Measurements from ENCODE around the gene SPRYD4.

SPRYD4 gene

DNA sequence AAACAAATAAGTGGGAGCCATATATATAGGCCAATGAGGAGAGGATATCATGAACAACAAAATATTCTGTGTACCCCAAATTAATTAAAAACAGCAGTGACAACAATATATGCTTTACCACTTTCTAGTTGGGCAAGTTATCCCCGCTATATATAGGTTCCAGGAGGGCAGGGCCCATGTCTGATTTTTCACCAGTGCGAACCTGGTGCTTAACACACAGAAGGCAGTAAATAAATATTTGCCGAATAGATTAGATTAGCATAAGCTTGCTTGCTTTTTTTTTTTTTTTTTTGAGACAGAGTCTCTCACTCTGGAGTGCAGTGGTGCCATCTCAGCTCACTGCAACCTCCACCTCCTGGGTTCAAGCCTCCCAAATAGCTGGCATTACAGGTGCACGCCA, 10.6 kb upstream of the SPRYD4 start:
- TF ChIP-seq, protein P1, sequence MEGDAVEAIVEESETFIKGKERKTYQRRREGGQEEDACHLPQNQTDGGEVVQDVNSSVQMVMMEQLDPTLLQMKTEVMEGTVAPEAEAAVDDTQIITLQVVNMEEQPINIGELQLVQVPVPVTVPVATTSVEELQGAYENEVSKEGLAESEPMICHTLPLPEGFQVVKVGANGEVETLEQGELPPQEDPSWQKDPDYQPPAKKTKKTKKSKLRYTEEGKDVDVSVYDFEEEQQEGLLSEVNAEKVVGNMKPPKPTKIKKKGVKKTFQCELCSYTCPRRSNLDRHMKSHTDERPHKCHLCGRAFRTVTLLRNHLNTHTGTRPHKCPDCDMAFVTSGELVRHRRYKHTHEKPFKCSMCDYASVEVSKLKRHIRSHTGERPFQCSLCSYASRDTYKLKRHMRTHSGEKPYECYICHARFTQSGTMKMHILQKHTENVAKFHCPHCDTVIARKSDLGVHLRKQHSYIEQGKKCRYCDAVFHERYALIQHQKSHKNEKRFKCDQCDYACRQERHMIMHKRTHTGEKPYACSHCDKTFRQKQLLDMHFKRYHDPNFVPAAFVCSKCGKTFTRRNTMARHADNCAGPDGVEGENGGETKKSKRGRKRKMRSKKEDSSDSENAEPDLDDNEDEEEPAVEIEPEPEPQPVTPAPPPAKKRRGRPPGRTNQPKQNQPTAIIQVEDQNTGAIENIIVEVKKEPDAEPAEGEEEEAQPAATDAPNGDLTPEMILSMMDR (IDR thresholded peaks at IDR 0.05; ENCODE audit: borderline replicate concordance, insufficient read depth, low read depth, low read length), result no peak
- no peak overlapping the region for H3K4me3 ChIP-seq (ENCODE audit: low read depth, low read length)

DNA sequence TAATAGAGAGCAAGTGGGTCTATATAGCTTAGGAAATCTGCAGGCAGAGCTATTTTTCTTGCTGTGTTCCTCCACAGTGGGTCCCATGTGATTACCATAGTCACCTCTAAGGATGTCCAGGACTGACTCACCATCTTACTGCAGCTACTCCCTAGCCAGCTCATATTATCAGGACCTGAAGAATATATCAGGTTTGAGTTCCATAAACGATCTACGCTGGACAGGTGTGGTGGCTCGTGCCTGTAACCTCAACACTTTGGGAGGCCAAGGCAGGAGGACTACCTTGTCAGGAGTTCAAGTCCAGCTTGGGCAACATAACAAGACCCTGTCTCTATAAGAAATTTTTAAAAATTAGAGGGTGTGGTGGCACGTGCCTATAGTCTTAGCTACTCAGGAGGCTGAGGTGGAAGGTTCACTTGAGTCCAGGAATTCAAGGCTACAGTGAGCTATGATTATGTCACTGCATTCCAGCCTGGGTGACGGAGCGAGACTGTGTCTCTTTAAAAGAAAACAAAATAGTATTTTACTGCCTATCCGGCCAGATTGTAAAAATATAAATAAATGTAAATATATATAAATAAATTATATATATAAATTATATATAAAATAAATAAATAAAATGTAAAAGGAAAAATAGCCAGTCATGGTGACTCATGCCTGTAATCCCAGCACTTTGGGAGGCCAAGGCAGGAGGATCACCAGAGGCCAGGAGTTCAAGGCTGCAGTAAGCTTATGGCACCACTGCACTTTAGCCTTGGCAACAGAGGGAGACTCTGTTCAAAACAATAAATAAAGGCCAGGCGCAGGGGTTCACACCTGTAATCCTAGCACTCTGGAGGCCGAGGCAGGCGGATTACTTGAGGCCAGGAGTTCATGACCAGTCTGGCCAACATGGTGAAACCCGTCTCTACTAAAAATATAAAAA, 6.9 kb upstream of the SPRYD4 start:
- H3K4me3 ChIP-seq (ENCODE audit: low read depth, low read length), result no peak overlapping the region
- TF ChIP-seq, protein P1 (IDR thresholded peaks at IDR 0.05; ENCODE audit: borderline replicate concordance, insufficient read depth, low read depth, low read length), result no peak

DNA sequence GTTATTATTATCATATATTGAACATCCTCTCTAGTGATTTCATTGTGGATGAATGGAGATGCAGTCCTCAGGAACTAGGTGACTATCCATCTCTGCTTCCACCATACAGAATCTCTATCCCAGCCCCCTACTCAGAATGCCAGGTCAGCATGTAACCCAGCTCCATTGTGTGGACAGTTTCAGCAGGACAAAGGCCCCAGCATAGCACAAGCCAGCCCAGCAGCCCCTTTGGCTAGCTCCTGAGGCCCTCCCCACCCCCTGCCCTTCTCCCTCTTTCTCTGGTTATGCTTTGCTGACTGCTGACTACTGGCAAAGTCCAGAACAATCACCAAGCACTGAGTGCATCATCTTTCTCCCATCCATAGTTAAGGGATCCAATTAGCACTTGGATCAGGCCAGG, 5.8 kb upstream of the SPRYD4 start:
- H3K4me3 ChIP-seq (ENCODE audit: low read depth, low read length), result no peak overlapping the region
- TF ChIP-seq, protein P1 (IDR thresholded peaks at IDR 0.05; ENCODE audit: borderline replicate concordance, insufficient read depth, low read depth, low read length), result no peak

DNA sequence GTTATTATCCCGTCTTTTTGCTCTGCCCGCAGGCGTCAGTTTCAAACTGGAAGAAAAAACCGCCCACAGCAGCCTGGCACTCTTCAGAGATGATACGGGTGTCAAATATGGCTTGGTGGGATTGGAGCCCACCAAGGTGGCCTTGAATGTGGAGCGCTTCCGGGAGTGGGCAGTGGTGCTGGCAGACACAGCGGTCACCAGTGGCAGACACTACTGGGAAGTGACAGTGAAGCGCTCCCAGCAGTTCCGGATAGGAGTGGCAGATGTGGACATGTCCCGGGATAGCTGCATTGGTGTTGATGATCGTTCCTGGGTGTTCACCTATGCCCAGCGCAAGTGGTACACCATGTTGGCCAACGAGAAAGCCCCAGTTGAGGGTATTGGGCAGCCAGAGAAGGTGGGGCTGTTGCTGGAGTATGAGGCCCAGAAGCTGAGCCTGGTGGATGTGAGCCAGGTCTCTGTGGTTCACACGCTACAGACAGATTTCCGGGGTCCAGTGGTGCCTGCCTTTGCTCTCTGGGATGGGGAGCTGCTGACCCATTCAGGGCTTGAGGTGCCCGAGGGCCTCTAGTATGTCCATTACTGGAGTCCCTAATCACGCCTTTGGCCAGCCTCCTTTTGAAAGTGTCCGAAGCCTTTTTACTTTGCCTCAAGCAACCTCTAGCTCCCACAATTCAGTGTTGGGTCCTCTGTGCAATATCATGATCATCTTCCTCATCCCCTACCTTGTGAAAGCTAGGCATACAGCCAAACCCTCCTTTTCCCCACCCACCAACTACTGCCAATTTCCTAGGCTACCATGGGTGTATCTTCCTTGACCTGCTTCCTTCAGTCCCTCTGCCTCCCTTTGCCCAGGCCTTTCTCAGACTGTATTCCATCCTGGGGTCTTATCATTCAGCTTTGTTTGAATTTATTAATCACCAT, 891 bp downstream of the SPRYD4 start:
- H3K4me3 ChIP-seq (ENCODE audit: low read depth, low read length), result peak overlapping the region; percentile 89
- TF ChIP-seq, protein P1 (IDR thresholded peaks at IDR 0.05; ENCODE audit: borderline replicate concordance, insufficient read depth, low read depth, low read length), result no peak

DNA sequence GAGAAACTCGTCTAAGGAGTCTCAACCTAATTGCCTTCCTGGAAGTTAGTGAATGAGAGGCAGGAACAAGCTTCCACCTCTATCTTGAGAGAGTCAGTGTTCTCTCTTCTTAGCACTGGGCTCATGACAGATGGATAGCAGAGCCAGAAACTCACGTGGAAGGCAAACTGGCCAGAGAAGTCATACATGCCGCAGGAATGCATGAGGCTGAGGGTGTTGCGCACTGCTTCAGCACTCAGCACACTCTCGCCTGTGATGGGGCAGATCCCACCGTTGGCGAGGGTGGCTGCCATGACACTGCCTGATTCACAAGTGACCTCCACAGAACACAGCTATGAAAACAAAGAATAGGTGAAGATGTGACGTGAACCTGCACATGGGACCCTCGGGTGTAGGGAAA, 6.0 kb downstream of the SPRYD4 start:
- TF ChIP-seq, protein P1 (IDR thresholded peaks at IDR 0.05; ENCODE audit: borderline replicate concordance, insufficient read depth, low read depth, low read length), result no peak
- H3K4me3 ChIP-seq (ENCODE audit: low read depth, low read length), result no peak overlapping the region

DNA sequence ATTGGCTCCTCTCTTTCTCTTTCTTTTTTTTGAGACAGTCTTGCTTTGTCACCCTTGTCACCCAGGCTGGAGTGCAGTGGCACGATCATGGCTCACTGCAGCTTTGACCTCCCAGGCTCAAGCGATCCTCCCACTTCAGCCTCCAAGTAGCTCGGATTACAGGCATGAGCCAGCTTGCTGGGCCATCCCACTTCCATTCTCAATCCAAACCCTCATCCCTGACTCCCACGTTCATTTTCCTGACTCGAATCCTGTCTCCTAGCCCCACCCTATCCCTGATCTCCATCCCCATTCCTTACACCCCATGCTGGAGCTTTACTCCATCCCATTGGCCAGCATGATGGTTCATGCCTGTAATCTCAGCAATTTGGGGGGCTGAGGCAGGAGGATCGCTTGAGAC, 7.8 kb downstream of the SPRYD4 start:
- H3K4me3 ChIP-seq (ENCODE audit: low read depth, low read length), result no peak overlapping the region
- TF ChIP-seq, protein P1 (IDR thresholded peaks at IDR 0.05; ENCODE audit: borderline replicate concordance, insufficient read depth, low read depth, low read length), result no peak

All from GM12875 (cell line).